PFSK-1 (cell line): ENCODE data around the gene PGRMC2.

ENCODE experiments used
- FOXP2 ChIP-seq: optimal IDR thresholded peaks from 2 replicates; pipeline ENCODE3; 2011; ENCODE audit warnings: borderline replicate concordance, control low read depth, inconsistent platforms; ENCODE audit not compliant: insufficient read depth; ENCODE audit errors: extremely low read length, extremely low read depth
- POLR2AphosphoS5 ChIP-seq: IDR thresholded peaks from 2 replicates; pipeline ENCODE4 v1.6.1; 2012; ENCODE audit warnings: low read depth, mild to moderate bottlenecking, control low read depth, low read length, moderate library complexity
- REST ChIP-seq, 2 experiments: IDR thresholded peaks; 2 replicates each; pipeline versions ENCODE4 v1.6.1 to v1.8.0; 2011 to 2012; ENCODE audit warnings: low read depth in 2 of 2, low read length in 2 of 2, control low read depth in 1 of 2, inconsistent platforms in 1 of 2, mild to moderate bottlenecking in 1 of 2, moderate library complexity in 1 of 2; ENCODE audit not compliant: insufficient read depth in 1 of 2
- SIN3A ChIP-seq: IDR thresholded peaks from 2 replicates; pipeline ENCODE4 v1.6.1; 2012; ENCODE audit warnings: mild to moderate bottlenecking, low read length, moderate library complexity, borderline replicate concordance; ENCODE audit not compliant: insufficient read depth
- TAF1 ChIP-seq: IDR thresholded peaks from 2 replicates; pipeline ENCODE4 v1.6.1; 2012; ENCODE audit warnings: low read length, control low read depth, borderline replicate concordance; ENCODE audit not compliant: insufficient read depth

Gene PGRMC2

DNA sequence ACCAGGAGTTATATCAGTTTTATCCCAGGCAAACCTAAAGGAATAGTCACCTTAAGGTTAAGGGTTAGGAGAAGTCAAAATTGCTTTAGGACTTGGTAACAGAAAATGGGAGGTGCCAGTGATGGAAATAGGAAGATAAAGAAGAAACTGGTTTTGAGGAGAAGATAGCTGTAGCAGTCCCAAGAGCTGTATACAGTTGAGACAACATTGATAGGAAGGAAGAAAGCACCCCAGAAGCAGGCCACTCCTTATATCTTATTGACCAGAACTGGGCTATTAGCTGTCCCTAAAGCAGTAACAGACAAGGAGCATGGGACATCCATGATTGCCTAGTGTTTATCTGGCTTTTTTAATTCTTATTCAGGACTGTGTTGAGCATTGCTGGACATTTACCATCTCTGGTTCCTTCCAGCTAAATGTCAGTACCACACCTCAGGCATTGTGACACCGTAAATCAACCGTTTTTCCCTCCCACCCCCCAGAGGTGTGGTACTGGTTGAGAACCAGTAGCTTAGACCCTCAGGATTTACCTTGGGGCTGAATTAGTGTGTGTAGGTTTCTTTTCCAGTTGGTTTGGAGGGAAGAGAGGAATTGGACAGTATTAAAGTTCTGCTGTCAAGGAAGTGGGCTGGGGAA is 2.0 kb upstream of the PGRMC2 start:
- TF ChIP-seq REST (IDR thresholded peaks at IDR 0.05; ENCODE audit: insufficient read depth in 1 of 2, low read depth in 2 of 2, low read length in 2 of 2) (no peak), SIN3A (no peak), FOXP2 (no peak), TAF1 (no peak), POLR2AphosphoS5 (no peak)

GRCh38 chr4:128288689-128289106 is 1.1 kb upstream of the PGRMC2 start:
- TF ChIP-seq POLR2AphosphoS5 (no peak), TAF1 (no peak), REST (IDR thresholded peaks at IDR 0.05; ENCODE audit: insufficient read depth in 1 of 2, low read depth in 2 of 2, low read length in 2 of 2) (no peak), FOXP2 (no peak), SIN3A (no peak)

DNA sequence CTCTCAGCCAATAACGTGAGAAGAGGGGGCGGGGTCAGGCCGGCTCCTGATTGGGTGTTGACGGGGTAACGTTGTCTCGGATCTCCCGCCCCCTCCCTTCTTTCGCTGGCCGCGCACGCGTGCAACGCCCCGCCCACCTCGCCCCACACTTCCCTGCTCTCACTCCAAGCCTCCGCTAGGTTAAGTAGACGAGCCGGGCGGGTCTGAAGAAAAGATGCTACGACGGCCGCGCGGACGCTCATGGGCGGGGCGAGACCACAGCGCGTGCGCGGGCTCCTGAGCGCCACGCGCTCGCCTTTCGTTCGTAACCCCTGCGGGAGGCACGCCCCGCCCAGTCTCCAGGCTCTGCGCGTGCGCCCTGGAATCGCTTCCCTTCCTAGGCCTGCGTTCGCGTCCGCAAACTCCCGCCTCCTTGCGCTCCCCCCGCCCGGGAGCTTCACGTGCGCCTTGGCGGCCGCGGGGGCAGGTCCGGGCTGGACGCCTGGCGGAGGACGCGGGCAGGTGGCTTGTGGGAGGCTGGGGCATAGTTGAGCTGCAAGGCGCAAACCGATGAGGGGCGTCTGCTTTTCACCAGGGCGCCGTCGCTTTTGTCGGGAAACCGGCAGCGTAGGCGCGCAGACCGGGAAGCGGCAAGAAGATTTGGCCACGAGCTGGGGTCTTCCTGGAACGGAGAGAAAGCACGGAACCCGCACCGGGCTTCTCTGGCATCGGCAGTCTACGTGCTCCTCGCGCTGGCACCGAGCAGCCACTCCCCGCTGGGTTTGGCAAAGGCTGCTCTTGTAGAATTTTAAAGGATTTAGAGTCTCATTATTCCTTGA is 467 bp upstream of the PGRMC2 start:
- TF ChIP-seq TAF1 (peak; percentile 69; the same call in 1 of the 2 replicates), SIN3A (peak; percentile 74; the same call in 1 of the 2 replicates), FOXP2 (peak; percentile 91), REST (IDR thresholded peaks at IDR 0.05; ENCODE audit: insufficient read depth in 1 of 2, low read depth in 2 of 2, low read length in 2 of 2) (peak in 1 of 2 experiments; percentile 65; a peak in 1 of 4 replicates), POLR2AphosphoS5 (peak; percentile 82)

DNA sequence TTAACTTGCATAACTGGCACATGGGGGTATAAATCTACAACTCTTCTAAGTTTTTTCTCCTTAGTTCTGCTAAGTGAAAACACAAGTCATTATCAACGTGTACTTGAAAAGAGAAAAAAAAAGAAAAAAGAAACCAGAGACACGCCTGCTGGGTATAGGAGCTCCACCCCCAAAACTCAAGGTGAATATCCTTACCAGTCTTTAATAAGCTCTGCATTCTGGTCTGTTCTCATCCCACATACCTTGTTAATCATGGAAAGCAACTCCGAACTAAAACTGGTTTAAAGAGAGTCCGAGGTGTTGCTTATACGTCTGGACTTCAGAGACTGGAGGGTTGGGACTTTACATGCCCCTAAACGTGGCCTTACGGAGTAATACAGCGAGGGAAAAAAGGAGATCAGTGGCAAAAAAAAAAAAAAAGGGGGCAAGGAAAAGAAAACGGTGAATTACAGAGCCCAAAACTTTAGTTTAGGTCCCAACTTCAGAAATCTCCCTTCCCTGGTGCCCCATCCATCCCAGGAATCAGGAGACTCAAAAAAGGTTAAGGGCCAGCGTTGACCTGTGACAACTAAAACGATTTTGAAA is 1.0 kb downstream of the PGRMC2 start:
- TF ChIP-seq REST (IDR thresholded peaks at IDR 0.05; ENCODE audit: insufficient read depth in 1 of 2, low read depth in 2 of 2, low read length in 2 of 2) (no peak), SIN3A (no peak), POLR2AphosphoS5 (no peak), FOXP2 (no peak), TAF1 (no peak)
